ENCODE results near the gene C19orf47. TPM values are rescaled to one million over a fixed set of nuclear protein-coding genes. Genes with fewer than 3 reads are reported as not detected.

C19orf47 gene
- polyA plus RNA-seq, 1 donor from 2014 or later = 8.8 TPM

- no peak overlapping the region for H3K27ac Mint-ChIP-seq
- no peak overlapping the region for H3K4me3 Mint-ChIP-seq
- no peaks in the 10 kb centered on the region for H3K9me3 Mint-ChIP-seq
- H3K27me3 Mint-ChIP-seq = no peaks in the 10 kb centered on the region
- peaks cover 29 to 69% (median 44%) of the 10 kb centered on the region in 3 donors for H3K4me1 Mint-ChIP-seq
- peaks cover 3% of the 10 kb centered on the region for H3K36me3 Mint-ChIP-seq
Observed at GRCh38 chr19:40279120-40279551, 69.1 kb downstream of the C19orf47 start.

- Mint-ChIP-seq H3K4me1 (peaks cover 29 to 70% (median 50%) of the 10 kb centered on the region in 3 donors), H3K4me3 (no peak overlapping the region), H3K36me3 (peaks cover 3% of the 10 kb centered on the region), H3K27ac (no peak overlapping the region), H3K9me3 (no peaks in the 10 kb centered on the region), H3K27me3 (no peaks in the 10 kb centered on the region)
Observed at GRCh38 chr19:40278361-40279035, 69.7 kb downstream of the C19orf47 start.

DNA sequence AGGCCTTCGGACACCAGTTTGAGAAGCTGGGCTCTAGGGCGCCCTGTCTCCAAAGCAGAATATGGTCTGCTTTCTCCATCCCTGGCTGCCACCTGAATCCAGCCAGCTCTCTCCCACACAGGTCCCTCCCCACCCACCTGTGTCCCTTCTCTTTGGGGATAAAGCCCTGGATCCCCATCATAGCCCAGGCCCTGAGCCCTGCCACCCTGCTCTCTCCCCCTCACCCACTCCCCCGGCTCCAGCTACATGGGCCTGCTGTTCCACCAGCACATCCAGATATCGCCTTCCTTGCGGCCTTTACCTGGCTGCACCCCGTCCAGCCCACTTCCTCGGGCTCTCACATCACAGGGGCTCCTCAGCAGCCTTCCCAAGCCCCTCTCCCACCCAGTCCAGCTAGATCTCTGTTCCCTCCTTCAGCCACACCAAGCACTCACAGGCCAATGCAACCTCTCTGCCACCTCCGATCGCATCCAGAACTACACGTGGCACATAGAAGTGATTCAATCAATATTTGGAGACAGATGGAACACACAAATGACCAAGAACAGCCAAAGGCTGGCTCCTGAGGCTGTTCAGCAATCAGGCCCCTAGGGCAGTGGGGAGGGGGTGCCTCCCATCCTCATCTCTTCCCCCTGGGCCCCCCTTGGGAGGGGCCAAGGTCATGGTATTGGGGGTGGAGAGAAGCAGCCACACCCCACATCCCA, 70.7 kb downstream of the C19orf47 start:
- H3K36me3 Mint-ChIP-seq = peaks cover 3% of the 10 kb centered on the region
- H3K4me1 Mint-ChIP-seq = peaks cover 24 to 63% (median 42%) of the 10 kb centered on the region in 3 donors
- no peaks in the 10 kb centered on the region for H3K27me3 Mint-ChIP-seq
- H3K27ac Mint-ChIP-seq = no peak overlapping the region
- H3K4me3 Mint-ChIP-seq = peak overlapping the region in 2 of 4 donors; percentile 73 to 82
- no peaks in the 10 kb centered on the region for H3K9me3 Mint-ChIP-seq

DNA sequence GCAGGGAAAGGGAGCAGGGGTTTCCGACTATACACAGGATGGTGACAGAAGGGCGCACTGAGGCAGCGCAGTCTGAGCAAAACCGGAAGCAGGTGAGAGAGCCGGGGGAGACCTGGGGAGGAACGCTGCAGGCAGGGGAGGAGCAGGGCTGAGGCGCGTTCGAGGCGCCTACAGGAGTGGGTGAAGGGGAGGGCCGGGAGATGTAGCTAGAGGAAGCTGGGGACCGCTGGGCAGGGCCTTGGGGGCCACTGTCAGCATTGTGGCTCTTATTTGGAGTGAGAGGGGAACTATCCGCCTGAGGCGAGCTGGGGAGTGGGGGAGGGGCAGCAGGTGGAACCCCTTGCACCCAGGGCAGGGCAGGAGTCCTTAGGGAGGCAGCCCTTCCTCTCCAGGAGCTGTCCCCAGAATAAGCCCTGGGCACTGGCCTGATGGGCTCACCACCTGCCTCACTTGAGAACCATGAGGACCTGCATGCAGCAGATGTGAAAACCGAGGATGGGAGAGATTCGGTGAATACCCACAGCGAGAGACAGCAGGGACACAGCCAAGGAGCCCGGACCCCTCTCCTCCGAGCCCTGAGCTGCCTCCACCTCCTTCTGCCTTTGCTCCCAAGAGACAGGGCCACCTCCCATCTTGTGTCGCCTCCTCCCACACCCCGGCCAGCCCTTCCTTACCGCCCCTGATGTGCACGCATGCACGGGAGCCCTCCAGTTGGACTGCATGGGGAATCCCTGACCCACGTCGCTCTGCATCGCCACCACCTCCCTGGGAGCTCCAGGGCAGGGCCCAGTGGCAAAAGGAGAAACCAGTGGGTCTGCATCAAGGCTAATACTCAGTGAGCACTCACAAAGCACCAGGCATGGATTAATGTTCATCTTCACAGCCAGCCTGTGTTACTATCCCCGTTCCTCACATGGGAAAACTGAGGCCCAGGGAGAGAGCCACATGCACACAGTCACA, 73.3 kb downstream of the C19orf47 start:
- Mint-ChIP-seq H3K4me3 (peak overlapping the region; percentile 10 to 91 (median 56)), H3K27ac (peak overlapping the region; percentile 20 to 73 (median 69)), H3K36me3 (peaks cover 3% of the 10 kb centered on the region), H3K27me3 (no peaks in the 10 kb centered on the region), H3K4me1 (peaks cover 17 to 50% (median 28%) of the 10 kb centered on the region in 3 donors), H3K9me3 (no peaks in the 10 kb centered on the region)

DNA sequence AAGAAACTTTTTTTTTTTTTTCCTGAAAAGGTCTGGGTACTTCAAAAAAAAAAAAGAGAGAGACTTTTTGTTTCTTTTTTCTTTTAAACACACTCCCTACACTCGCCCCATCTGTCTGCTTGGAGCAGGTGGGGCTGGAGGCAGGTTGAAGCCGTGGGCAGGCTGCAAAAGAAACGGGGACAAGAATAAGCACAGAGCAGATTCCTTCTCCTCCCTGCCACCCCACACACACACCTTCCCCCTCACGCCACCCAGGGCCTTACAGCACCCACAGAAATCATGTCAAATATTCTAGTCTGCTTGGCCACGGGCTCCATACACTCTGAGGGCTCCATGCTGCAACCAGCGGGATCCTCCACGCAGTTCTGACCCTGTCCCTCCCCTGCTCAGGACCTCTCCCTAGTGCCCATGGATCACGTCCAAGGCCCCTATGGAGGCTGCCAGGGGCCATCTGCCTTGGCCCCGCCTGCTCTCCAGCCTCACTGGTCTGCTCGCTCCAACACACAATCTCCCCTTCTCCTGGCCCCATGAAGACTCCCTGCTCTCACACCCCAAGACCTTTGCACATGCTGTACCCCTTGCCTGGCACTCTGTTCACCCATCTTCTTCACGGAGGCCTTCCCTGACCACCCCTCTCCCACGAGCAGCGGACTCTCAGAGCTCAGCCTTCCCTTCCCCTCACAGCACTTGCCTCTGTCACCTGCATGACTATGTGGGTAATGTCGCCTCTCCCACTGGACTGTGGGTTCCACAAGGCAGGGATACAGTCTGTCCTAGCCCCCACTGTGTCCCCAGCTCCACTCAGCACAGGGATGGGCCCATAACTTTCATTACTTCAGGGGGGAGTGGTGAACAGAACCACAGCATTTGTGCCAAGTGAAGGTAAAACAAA, 74.5 kb downstream of the C19orf47 start:
- Mint-ChIP-seq H3K4me1 (peaks cover 23 to 52% (median 34%) of the 10 kb centered on the region in 3 donors), H3K27me3 (no peaks in the 10 kb centered on the region), H3K4me3 (peak overlapping the region in 2 of 4 donors; percentile 12 to 39), H3K27ac (peak overlapping the region in 1 of 3 donors; percentile 76), H3K36me3 (peaks cover 9% of the 10 kb centered on the region), H3K9me3 (no peaks in the 10 kb centered on the region)

DNA sequence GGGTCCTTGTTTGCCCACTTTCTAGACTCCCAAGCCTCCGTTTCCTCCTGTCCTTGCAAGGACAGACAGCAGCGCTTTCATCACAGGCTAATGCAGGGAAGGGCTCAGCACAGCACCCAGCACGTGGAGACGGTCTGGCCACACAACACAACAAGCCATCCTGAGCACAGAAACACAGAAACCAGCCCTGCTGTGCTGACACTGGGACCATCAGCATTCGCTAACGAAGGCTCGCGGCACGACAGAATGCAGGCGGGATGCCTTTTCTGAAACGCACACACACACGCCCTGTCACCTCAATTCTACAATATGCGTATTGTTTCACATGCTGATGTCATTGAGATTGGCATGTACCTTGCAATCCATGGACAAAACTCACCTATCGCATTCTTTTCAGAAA, 75.9 kb downstream of the C19orf47 start:
- no peaks in the 10 kb centered on the region for H3K9me3 Mint-ChIP-seq
- H3K27me3 Mint-ChIP-seq = no peaks in the 10 kb centered on the region
- no peak overlapping the region for H3K27ac Mint-ChIP-seq
- H3K36me3 Mint-ChIP-seq = peaks cover 9% of the 10 kb centered on the region
- peak overlapping the region in 1 of 4 donors; percentile 27 for H3K4me3 Mint-ChIP-seq
- peaks cover 16 to 45% (median 39%) of the 10 kb centered on the region in 3 donors for H3K4me1 Mint-ChIP-seq

GRCh38 chr19:40271706-40272105, 76.5 kb downstream of the C19orf47 start:
- peaks cover 9% of the 10 kb centered on the region for H3K36me3 Mint-ChIP-seq
- H3K4me1 Mint-ChIP-seq = peaks cover 13 to 42% (median 37%) of the 10 kb centered on the region in 3 donors
- H3K9me3 Mint-ChIP-seq = no peaks in the 10 kb centered on the region
- H3K27ac Mint-ChIP-seq = peak overlapping the region in 1 of 3 donors; percentile 20
- H3K27me3 Mint-ChIP-seq = no peaks in the 10 kb centered on the region
- H3K4me3 Mint-ChIP-seq = peak overlapping the region in 1 of 4 donors; percentile 59

GRCh38 chr19:40270362-40271089, 77.7 kb downstream of the C19orf47 start:
- Mint-ChIP-seq H3K27ac (peak overlapping the region in 1 of 3 donors; percentile 50), H3K27me3 (no peaks in the 10 kb centered on the region), H3K9me3 (no peaks in the 10 kb centered on the region), H3K4me3 (no peak overlapping the region), H3K4me1 (peaks cover 13 to 39% (median 37%) of the 10 kb centered on the region in 3 donors), H3K36me3 (peaks cover 9% of the 10 kb centered on the region)

Other genes starting within 250 kb of the C19orf47 start
- gene MAP3K10, start 157.0 kb downstream of the C19orf47 start, polyA plus RNA-seq = 0.44 TPM
- not detected for gene TTC9B, start 130.0 kb downstream of the C19orf47 start, polyA plus RNA-seq
- gene CCNP, start 121.7 kb downstream of the C19orf47 start, polyA plus RNA-seq = not detected
- 28.1 TPM for gene AKT2, start 63.1 kb downstream of the C19orf47 start, polyA plus RNA-seq
- gene PLD3, start 298 bp upstream of the C19orf47 start, polyA plus RNA-seq = 53.5 TPM
- 0.11 TPM for gene HIPK4, start 41.8 kb upstream of the C19orf47 start, polyA plus RNA-seq
- gene PRX, start 65.0 kb upstream of the C19orf47 start, polyA plus RNA-seq = 0.21 TPM
- 13.2 TPM for gene SERTAD1, start 77.6 kb upstream of the C19orf47 start, polyA plus RNA-seq
- 29.2 TPM for gene SERTAD3, start 95.9 kb upstream of the C19orf47 start, polyA plus RNA-seq
- gene BLVRB, start 117.3 kb upstream of the C19orf47 start, polyA plus RNA-seq = 35.9 TPM
- not detected for gene SPTBN4, start 118.6 kb upstream of the C19orf47 start, polyA plus RNA-seq
- 210 TPM for gene SHKBP1, start 228.5 kb upstream of the C19orf47 start, polyA plus RNA-seq